RPMI8226 (cell line): ENCODE data around the gene LRRC56.
A peak's percentile ranks its signal among the peaks of the same experiment; 100 is the strongest.

Source experiments
- DNase-seq: peaks from one replicate; pipeline ENCODE4 v3.0.0-alpha.2; 2015

The LRRC56 gene, protein sequence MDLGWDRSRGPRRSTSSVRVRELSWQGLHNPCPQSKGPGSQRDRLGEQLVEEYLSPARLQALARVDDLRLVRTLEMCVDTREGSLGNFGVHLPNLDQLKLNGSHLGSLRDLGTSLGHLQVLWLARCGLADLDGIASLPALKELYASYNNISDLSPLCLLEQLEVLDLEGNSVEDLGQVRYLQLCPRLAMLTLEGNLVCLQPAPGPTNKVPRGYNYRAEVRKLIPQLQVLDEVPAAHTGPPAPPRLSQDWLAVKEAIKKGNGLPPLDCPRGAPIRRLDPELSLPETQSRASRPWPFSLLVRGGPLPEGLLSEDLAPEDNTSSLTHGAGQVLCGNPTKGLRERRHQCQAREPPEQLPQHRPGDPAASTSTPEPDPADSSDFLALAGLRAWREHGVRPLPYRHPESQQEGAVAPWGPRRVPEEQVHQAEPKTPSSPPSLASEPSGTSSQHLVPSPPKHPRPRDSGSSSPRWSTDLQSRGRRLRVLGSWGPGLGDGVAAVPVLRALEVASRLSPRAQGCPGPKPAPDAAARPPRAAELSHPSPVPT

DNA sequence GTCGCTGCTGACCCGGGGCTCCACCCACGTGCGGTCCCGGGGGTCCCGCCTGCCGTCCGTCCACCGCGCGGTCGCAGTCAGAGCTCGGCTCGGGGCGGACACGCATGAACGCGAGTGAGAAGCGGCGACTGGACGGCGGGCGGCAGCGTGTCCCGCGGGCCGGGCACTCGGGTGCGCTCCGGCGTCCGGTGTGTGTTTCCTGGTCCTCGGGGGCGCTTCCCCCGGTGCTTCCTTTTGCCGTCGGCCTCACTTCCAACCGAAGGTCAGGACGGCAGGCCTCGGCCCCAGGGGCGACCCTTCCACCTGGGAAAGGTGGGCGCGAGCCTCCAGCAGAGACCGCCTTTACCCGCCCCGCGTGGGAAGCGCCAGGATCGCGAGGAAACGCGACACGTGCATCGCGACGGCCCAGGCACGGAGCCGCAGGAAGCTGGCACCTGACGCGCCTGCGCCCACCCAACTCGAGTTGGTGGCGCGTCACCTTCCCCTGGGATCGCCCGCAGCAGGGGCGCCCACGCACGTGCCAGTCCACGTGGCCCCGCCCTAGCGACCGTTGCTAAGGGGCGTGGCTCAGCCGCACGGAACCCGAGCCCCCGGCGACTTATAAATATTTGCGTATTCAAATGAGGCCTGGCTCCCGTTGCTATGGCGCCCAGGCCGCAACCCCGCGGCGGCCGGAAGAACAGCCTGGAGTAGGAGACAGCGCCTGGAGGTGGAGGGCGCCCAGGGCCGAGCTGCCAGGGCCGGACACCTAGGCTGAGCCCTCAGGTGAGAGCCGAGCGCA lies at the start of gene LRRC56:
TSS of gene LRRC56 (plus strand) at position 687 of the 781 bp plus-strand sequence. CDS start 3,158 bp downstream, outside the sequence.
- peak; percentile 94 for DNase-seq

DNA sequence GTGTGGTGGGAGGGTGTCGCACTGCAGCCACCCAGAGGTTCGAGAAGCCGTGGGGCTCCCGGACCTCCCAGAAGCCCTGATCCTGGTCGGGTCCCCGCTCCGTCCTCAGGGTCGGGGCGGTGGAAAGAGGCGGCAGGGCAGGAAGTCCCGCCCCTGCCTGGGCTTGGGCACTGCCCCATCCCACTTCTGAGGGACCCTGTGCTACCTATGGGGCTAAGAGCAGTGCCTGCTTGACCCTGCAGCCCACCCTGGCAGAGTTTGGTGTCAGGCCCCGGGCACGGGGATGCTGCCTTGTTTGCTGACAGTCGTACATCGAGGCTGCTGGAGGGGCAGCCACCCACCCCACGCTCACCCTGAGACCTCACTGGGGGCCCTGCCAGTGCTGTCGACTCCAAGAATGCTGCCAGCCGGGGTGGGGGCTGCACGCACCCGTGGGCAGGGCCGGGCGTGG lies 49.7 kb upstream of the LRRC56 start:
- DNase-seq: no peak

DNA sequence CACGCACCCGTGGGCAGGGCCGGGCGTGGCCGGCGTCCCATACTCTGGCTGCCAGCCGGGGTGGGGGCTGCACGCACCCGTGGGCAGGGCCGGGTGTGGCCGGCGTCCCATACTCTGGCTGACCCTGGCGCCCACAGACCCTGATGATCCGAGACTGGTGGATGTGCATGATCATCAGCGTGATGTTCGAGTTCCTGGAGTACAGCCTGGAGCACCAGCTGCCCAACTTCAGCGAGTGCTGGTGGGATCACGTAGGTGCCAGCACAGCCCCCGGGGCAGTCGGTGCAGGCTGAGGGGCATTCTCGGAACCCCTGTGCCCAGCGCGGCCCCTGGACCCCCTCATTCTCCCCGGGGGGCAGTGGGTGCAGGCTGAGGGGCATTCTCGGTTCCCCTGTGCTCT lies 49.3 kb upstream of the LRRC56 start:
- no peak for DNase-seq

DNA sequence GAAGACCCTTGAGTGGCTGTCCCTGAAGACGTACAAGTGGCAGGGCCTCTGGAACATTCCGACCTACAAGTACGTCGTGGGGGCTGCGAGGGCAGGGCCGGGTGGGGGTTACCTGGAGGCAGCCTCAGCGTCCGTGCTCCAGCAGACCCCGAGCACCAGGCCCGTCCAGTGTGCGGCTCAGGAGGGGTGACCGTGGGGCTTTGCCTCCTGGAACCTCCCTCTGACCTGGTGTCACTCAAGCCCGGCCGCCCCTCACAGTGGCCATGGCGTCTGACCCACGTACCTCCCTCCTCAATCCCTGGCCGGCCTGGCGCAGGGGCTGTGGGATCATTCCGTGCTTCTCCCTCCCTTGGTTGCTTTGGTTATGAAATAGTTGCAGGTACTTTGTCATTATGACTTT lies 48.7 kb upstream of the LRRC56 start:
- DNase-seq: no peak

DNA sequence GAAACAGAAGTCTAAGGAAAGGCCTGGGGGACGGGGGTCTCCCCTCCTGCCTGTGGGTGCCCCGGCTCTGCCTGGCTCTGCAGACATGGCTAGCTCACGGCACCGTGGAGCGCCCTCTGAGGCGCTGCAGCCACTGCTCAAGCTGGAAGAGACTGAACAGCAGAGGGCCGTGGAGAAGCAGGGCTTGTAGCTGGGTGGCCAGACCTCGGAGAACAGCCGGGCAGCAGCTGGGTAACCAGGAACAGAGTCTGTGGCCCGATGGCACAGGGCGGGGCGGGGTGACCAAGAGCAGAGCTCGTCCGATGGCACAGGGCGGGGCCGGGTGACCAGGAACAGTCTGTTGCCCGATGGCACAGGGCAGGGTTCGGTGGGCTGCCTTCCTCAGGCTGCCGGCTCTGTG lies 48.3 kb upstream of the LRRC56 start:
- DNase-seq: no peak

DNA sequence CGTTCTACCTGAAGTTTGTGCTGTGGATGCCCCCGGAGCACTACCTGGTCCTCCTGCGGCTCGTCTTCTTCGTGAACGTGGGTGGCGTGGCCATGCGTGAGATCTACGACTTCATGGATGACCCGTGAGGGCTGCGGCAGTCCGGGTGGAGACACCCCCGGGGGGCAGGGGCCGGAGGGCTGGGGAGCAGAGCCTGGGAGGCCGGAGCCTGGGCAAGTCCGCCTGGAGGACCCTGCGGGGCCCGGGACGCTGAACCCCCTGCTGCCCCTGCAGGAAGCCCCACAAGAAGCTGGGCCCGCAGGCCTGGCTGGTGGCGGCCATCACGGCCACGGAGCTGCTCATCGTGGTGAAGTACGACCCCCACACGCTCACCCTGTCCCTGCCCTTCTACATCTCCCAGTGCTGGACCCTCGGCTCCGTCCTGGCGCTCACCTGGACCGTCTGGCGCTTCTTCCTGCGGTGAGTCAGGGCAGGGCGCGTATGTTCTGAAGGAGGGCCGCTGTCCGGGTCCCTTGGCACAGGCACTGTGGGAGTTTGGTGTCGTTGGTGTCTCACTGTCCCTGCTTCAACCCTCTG lies 47.6 kb upstream of the LRRC56 start:
- DNase-seq: no peak

DNA sequence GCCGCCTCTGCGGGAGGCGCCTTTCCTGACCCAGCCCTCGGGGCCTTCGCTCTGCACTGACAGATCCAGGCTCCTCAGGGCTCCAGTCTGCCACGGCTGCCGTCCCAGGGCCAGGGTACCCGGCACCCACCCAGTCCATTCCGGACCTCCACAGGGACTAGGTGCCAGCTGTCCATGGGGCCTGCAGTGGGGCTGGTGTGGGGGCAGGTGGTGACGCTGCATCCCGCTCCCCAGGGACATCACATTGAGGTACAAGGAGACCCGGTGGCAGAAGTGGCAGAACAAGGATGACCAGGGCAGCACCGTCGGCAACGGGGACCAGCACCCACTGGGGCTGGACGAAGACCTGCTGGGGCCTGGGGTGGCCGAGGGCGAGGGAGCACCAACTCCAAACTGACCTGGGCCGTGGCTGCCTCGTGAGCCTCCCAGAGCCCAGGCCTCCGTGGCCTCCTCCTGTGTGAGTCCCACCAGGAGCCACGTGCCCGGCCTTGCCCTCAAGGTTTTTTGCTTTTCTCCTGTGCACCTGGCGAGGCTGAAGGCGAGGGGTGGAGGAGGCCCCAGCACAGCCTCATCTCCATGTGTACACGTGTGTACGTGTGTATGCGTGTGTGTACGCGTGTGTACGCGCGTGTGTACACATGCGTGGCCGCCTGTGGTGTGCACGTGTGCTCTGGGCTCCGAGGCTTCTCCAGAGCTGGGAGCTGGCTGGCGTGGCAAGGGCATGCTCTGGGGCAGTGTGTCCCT lies 47.0 kb upstream of the LRRC56 start:
- no peak for DNase-seq

DNA sequence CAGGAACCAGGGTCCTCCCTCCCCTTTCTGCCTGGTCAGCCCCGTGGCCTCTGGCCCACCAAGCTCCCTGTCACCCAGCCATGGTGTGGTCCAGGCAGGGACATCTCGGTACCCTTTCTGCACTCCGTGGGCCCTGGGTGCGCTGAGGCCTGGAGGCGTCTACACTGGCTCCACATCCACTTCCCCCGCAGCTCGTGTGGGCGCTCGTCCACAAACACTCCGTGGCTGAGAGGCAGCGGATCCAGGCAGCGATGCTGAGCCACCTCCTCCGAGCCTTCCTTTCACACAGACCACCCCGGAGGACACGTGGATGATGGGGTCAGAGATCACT lies 46.4 kb upstream of the LRRC56 start:
- DNase-seq: no peak

DNA sequence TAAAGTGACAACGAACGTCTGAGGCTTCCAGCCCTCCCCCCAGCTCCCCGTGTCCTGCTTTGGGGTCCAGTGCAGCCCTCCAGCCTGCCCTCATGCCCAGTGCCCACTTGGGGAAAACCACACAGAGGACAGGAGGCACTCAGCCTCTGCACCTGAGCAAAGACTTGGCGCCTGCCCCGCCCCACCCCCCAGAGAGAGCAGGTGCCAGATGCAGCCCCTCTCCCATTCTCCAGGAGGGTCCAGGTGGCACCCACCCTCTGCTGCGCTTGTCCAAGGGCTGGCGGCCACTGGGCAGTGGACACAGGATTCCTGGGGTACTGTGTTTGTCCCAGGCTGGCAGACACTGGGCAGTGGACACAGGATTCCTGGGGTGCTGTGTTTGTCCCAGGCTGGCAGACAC lies 46.0 kb upstream of the LRRC56 start:
- no peak for DNase-seq

DNA sequence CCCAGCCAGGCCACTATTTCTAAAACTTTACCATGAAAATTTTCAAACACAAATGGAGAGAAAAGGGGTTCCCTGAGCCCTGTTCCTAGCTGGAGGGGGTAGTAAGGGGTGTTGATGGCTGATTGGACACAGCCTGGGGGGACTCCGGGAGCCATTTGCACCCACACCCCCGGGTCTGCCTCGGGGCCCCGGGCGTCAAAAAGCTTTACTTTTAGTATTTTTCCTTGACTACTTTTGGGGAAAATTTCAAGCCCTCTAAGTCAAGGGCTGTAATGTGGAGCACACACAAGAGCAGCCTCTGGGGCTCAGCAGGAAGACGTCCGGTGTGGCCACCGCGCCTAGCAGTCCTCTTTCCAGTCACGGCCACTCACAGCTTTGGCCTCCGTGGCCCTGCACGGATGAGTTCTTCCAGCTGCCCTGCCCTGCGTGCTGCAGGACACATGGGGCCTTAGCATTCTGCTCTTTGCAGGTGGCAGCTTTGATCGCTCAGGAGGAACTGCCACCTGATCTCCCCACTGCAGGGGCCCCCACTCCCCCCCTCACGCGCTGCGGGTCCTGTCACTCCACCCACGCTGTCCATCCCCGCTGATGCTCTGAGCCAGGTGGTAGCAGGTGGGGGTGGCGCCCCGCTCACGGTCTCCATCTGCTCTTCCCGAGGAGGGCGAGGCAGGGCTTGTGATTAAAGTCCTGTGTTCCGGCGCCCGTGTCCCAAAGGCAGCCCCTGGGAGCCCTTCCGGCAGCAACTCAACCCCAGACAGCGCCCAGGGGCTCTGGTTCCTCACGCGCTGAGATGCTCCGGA lies 44.7 kb upstream of the LRRC56 start:
- DNase-seq: no peak

DNA sequence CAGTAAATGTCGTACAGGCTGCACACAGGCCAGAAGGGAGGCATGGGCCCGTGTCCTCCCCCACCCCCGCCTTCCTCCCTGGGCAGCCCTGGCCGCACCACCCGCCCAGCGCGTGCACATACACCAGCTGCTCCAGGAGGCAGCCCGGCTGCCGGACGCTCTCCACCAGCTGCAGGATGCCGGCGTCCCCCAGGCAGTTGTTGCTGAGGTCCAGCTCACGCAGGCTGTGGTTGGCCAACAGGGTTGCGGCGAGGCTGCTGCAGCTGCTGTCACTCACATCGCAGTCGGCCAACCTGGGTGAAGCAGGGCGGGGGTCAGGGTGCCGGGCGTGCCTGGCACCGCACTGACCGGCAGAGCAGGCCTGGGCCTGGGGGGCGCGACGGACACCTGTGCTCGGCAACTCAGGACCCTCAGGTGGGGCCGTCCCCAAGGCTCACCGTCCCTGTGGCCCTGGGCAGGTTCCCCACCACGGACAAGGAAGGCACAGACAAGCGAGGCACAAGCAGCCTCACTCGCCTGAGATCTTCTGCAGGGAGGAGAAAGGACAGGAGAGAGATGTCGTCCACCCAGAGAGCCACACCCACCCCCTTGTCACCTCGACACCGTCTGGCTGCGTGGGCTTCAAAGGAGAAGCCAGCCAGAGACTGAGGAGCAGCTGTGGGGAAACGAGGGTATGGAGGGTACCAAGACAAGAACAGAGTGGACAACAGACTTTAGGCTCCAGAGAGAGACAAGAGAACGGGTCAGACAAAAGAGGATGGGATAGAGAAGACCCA lies 42.4 kb upstream of the LRRC56 start:
- no peak for DNase-seq

DNA sequence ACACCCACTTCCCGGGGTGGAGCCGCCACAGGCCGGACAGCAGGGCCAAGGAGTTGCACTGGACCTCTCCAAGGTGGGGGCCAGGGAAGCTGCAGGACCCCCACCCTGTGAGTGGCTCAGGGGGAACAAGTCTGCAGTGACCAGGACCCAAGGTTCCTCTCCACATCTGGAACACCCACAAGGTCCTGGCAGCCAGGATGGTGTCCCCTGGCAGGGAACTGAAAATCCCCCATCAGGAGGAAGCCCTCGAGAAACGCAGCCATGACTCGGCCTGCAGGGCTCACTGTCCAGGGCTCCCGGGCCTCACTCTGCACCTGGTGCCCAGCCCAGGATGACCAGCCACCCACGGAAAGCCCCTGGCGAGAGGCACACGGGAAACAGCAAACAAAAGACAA lies 41.8 kb upstream of the LRRC56 start:
- DNase-seq: no peak

DNA sequence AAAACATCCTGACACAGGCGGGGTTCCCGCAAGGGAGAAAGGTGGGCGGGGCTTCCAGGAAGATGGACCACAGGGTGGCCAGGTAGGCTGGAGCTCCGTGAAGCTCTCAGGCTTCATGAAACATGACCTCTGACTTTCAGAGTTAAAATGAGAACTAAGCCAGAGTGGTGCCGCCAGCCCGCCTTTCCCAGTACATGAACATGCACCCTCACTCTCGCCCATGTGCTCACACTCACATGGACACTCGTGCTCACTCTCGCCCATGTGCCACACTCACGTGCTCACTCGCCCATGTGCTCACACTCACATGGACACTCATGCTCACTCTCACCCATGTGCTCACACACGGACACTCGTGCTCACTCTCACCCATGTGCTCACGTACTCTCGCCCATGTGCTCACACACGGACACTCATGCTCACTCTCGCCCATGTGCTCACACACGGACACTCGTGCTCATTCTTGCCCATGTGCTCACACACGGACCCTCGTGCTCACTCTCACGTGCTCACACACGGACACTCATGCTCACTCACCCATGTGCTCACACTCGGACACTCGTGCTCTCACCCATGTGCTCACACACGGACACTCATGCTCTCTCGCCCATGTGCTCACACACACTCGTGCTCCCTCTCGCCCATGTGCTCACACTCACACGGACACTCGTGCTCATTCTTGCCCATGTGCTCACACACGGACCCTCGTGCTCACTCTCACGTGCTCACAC lies 40.3 kb upstream of the LRRC56 start:
- no peak for DNase-seq

DNA sequence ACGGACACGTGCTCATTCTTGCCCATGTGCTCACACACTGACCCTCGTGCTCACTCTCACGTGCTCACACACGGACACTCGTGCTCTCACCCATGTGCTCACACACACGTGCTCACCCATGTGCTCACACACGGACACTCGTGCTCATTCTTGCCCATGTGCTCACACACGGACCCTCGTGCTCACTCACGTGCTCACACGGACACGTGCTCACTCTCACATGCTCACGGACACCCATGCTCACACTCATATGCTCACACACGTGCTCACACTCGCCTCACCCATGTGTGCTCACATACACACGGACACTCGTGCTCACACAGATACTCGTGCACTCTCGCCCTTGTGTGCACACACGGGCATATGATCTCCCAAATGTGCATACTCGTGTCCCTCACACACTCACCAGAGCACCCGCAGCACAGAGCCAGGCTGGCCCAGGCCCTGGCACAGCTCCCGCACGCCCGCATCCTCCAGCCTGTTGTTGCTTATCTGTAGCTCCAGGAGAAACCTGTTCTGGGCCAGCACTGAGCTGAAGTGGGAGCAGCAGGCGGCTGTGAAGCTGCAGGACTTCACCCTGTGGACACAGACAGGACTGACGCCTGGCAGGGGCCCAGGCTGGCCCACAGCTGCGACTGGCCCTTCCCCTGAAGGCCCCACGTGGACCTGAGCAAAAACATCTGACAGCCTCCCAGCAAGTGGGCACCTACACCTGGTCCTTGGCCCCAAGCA lies 39.6 kb upstream of the LRRC56 start:
- no peak for DNase-seq

DNA sequence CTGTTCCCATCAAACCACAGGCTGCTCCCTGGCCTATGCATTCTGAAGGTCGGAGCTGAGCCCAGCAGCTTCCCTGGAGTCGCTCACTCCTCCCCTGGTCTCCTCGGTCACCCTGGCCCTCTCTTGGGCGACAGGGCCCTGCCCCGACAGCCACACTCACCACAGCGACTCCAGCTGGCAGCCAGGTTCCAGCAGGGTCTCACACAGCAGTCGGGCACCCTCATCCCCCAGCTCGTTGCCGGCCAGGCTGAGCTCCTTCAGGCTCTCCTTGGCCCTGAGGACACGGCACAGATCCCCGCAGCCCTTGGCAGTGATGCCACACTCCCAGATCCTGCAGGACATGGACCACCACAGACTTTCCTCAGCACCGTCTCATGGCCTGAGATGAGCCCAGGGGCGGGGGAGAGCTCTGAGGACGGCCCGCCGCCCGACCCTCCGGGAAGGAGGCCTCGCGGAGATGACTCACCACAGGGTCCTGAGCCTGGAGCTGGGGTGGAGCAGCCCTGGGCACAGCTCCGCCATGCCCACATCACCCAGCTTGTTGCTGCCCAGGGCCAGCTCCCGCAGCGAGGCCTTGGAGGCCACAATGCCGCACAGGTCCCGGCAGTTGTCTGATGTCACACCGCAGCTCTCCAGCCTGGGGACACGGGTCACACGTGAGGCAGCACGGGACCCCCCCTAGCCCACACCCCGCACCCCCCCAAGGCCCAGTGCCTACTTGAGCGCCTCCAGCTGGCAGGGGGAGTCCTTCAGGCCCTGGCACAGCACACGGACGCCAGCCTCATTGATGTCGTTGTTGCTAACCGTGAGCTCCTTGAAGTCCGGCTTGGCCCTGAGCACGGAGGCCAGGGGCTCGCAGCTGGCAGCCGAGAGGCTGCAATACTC lies 38.8 kb upstream of the LRRC56 start:
- no peak for DNase-seq

DNA sequence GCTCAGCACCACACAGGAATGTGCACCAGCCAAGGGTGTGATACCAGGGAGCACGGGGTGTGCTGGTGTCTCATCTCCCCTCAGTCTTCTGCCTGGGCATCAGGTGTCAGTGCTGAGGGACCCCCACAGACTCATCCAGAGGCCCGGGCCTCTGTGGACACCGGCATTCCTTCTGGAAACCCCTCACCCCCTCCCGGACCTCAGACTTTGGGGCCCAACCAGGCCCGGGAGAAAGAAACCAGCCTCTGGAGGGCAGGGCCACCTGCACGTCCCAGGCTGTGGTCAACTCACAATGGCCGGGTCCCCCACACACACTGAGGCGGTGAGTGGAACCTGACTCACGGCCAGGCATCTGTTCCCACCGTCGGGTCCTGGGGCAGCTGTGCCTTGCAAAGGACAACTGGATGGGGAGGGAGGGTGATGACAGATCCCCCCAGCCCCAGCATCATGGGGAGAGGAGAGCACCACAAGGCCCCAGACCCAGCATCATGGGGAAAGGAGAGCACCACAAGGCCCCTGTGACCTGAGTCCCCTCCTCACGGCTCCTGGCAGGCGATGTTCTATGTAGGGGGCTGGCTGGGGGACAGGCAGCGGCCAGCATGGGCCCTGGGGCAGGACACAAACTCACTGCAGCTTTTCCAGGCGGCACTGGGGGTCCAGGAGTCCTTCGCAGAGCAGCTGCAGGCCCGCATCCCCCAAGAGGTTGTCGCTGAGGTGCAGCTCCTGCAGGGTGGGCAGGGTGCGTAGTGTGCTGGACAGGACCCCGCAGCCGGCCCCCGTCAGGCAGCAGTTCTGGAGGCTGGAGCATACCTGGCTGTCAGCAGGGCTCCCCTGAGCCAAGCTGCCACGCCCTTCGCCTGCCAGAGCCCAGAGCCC lies 37.9 kb upstream of the LRRC56 start:
- DNase-seq: no peak

DNA sequence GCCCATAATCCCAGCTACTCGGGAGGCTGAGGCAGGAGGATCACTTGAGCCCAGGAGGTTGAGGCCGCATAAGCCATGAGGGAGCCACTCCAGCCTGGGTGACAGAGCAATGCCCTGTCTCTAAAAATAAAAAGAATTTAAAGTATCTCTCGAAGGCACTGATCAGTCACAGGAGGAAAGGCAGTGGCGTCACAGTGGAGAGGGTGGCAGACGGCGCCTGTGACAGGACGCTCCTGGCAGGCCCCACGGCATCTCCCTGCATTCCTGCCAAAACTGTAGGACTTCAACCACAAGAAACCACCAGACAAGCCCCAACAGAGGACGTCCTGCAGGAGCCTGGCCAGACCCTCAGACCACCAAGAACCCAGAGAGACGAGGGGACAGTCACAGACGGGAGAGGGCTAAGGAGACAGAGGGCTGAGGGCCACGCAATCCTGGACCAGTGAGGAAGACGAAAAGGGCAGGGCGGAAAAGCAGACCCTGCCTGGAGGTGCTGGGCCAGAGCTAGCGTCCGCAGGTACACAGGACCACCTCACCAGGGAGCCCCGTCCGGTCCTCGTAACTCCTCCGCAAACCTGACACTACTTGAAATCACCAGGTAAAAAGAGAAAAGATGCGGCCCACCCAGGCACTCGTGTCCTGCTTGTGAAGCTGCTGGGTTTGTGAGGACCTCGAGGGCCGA lies 36.2 kb upstream of the LRRC56 start:
- DNase-seq: no peak
